SKM-1 treated with dmso at 0.1 percent for 144 hours (cell line): ENCODE results near the gene EDC3.
"Not testable (repeated sequence)": the region's sequence is repeated elsewhere in the genome, so short reads cannot be mapped to it uniquely, and the experiment has no call there.

Experiments
- DNase-seq: peaks from one replicate; lab custom pipeline; 2025; ENCODE audit not compliant: unreplicated experiment; lab: John Stamatoyannopoulos, UW

EDC3 gene

DNA sequence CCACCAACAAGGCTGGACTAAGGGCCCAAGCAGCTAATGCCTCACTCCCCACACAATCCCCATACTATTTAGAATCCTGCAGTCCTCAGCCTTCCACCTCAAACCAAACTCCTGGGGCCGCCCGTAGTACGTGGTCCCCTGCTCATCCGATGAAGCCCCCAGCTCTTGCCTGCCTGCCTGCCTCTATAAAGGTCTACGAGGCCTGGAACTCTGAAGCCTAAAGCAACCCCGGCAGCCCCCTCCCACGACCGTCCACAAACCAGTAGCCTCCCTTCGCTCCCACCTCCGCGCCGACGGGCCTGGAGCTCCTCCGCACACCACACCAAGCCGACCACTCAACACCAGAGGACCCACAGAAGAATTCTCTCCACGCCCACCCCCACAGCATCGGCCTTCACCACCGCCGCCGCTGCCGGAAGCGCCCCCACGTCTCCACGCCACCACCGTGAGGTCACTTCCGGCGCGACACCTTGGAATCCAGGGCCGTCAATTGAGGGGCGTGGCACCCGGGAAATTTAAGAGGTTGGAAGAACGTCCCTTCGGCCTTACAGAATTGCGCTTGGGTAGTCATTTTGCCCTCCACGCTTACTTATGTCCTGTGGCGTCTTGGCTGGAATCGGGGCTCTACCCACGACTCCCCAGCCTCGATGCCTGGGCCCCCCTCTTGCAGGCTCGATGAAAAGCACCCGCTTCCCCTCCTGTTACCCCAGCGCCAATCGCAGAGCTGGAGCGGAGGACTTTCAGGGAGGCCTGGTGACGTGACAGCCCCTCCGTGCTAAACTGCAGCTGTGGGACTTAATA, at the start of gene EDC3:
Gene EDC3, minus strand, starts transcription at position 428 of the 801 bp plus-strand sequence. CDS start 20,900 bp downstream, outside the sequence.
- peak; percentile 58 for DNase-seq

DNA sequence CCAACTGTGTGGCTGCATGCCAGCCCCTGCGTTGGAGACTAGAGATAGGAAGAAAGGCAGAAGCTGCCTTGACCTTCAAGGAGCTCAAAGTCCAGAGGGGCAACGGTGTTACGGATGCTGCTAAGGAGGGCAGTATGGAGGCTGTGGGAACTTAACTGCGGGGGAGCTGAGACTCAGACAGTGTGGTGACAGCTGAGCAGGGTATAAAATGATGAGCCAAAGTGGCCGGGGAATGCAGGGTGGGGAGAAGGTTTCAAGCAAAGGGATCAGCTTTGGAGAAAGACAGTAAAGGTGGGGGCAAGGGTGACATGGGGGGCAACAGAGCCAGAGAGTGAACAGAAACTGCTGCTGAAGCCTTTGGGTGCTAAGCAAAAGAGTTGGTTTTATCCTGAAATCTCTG, 46.6 kb upstream of the EDC3 start:
- no peak for DNase-seq

- DNase-seq = not testable (repeated sequence)
These were observed 42.4 kb upstream of the EDC3 start for GRCh38 chr15:74738239-74738638.

GRCh38 chr15:74735305-74735704, 39.5 kb upstream of the EDC3 start:
- no peak for DNase-seq

DNA sequence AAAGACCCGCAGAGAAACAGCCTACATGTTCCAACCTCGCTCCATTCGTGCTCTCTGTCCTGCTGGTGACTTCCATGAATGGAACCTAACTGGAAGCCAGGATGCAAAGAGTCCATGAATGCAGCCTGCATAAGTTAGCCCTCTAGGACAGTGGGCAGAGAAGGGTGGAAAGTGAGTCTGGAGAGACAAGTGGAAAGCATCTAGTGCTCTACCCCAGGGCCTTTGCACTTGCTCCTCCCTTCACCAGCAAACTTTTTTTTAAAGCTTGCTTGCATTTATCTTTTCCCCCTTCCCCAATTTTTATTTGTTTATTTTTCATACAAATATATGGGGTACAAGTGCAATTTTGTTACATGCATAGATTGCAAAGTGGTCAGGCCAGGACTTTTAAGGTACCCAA, 37.4 kb upstream of the EDC3 start:
- DNase-seq = no peak

- no peak for DNase-seq
These were observed 37.0 kb upstream of the EDC3 start for GRCh38 chr15:74732846-74733245.

GRCh38 chr15:74730619-74731316, 34.9 kb upstream of the EDC3 start:
- no peak for DNase-seq

GRCh38 chr15:74729372-74729771, 33.5 kb upstream of the EDC3 start:
- not testable (repeated sequence) for DNase-seq

DNA sequence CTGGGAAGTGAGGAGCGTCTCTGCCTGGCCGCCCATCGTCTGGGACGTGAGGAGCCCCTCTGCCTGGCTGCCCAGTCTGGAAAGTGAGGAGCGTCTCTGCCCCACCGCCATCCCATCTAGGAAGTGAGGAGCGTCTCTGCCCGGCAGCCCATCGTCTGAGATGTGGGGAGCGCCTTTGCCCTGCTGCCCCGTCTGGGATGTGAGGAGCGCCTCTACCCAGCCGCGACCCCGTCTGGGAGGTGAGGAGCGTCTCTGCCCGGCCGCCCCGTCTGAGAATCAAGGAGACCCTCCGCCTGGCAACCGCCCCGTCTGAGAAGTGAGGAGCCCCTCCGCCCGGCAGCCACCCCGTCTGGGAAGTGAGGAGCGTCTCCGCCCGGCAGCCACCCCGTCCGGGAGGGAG, 32.9 kb upstream of the EDC3 start:
- not testable (repeated sequence) for DNase-seq

- DNase-seq = no peak
These were observed 31.9 kb upstream of the EDC3 start for GRCh38 chr15:74727727-74728126.

DNA sequence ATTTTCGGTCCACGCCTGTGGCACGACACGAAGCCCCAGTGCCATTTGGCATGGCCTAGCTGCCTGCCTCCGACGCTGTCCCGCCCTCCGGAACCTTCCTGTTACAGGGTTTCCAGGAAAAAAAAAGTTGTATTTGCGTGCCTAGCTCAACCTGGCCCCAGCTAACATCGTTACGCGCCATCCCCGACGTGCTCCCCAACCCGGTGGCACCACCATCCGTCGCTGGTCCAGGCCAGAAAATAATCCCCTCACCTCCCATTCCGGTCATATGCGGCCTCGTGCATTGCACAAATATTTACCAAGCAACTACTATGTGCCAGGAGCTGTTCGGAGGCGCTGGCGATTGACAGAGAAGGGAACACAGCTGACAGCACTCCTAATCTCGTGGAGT, 30.9 kb upstream of the EDC3 start:
- no peak for DNase-seq

GRCh38 chr15:74725845-74726773, 30.3 kb upstream of the EDC3 start:
- peak; percentile 34 for DNase-seq

GRCh38 chr15:74725225-74725774, 29.5 kb upstream of the EDC3 start, which contains the start of gene CYP1A1:
CYP1A1 (minus strand) TSS chr15:74725528; CDS start chr15:74723097, 2,431 bp downstream.
- no peak for DNase-seq

GRCh38 chr15:74724570-74725224, 28.9 kb upstream of the EDC3 start:
- no peak for DNase-seq

GRCh38 chr15:74723754-74724334, 28.0 kb upstream of the EDC3 start:
- peak; percentile 64 for DNase-seq

GRCh38 chr15:74723187-74723586, 27.4 kb upstream of the EDC3 start:
- no peak for DNase-seq

DNA sequence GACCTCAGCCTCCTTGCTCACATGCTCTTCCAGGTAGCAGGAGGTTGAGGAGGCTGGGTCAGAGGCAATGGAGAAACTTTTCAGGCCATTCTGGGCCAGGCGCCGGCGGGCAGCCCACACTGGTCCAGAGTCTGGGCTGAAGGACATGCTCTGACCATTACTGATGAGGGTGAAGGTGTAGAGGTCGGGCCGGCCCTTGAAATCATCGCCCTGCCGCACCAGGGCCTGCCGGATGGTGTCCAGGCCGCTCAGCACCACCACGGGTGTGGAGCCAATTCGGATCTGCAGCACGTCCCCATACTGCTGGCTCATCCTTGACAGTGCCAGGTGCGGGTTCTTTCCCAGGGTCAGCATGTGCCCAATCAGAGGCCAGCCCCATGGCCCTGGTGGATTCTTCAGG, 26.8 kb upstream of the EDC3 start:
- no peak for DNase-seq

- DNase-seq = peak; percentile 86
These were observed 20.8 kb upstream of the EDC3 start for GRCh38 chr15:74716651-74717050.

GRCh38 chr15:74712311-74712710, 16.5 kb upstream of the EDC3 start:
- DNase-seq = no peak
